SK-N-SH treated with all-trans-retinoic acid at 6 μM for 48 hours (cell line): Measurements from ENCODE around the gene FANCG.

Experiments
- ATAC-seq: fragments of 200-7000 bp; cut with Tn5 transposase; 3 replicates; pipeline ENCODE4 v1.9.1; 2020; ENCODE audit warnings: mild to moderate bottlenecking, moderate library complexity
- ARNTL ChIP-seq: fragments of 450-650 bp; formaldehyde crosslinking; IDR thresholded peaks from 2 replicates; pipeline ENCODE4 v1.5.0; 2020; ENCODE audit warnings: low read depth, mild to moderate bottlenecking, moderate library complexity, borderline replicate concordance
- BACH2 ChIP-seq: fragments of 250-450 bp; sonication (Bioruptor Pico); IDR thresholded peaks from 2 replicates; pipeline ENCODE4 v1.9.0; 2021; ENCODE audit warnings: mild to moderate bottlenecking, borderline replicate concordance
- CSDC2 ChIP-seq: fragments of 250-450 bp; sonication (Bioruptor Pico); IDR thresholded peaks from 2 replicates; pipeline ENCODE4 v1.5.0; 2020; ENCODE audit warnings: mild to moderate bottlenecking, moderate library complexity
- ESRRG ChIP-seq: fragments of 250-450 bp; sonication (Bioruptor Pico); IDR thresholded peaks from 2 replicates; pipeline ENCODE4 v1.6.1; 2021; ENCODE audit warnings: mild to moderate bottlenecking
- ISL1 ChIP-seq: fragments of 250-450 bp; sonication (Bioruptor Pico); IDR thresholded peaks from 2 replicates; pipeline ENCODE4 v2.1.2; 2022; ENCODE audit warnings: mild to moderate bottlenecking, moderate library complexity
- OSR1 ChIP-seq: fragments of 250-450 bp; sonication (Bioruptor Pico); IDR thresholded peaks from 2 replicates; pipeline ENCODE4 v1.8.0; 2022; ENCODE audit warnings: moderate library complexity, mild to moderate bottlenecking, inconsistent platforms
- PPARA ChIP-seq: fragments of 250-450 bp; sonication (Bioruptor Pico); IDR thresholded peaks from 2 replicates; pipeline ENCODE4 v1.5.0; 2020; ENCODE audit warnings: mild to moderate bottlenecking, borderline replicate concordance
- RARB ChIP-seq: fragments of 250-450 bp; sonication (Bioruptor Pico); IDR thresholded peaks from 2 replicates; pipeline ENCODE4 v1.8.0; 2021; ENCODE audit warnings: mild to moderate bottlenecking, moderate library complexity
- SNAI2 ChIP-seq: fragments of 250-450 bp; sonication (Bioruptor Pico); IDR thresholded peaks from 2 replicates; pipeline ENCODE4 v1.5.0; 2020; ENCODE audit warnings: mild to moderate bottlenecking, moderate library complexity
- TCF4 ChIP-seq: fragments of 250-450 bp; sonication (Bioruptor Pico); IDR thresholded peaks from 2 replicates; pipeline ENCODE4 v1.8.0; 2021; ENCODE audit warnings: mild to moderate bottlenecking, moderate library complexity, borderline replicate concordance
- TOX ChIP-seq: fragments of 250-450 bp; sonication (Bioruptor Pico); IDR thresholded peaks from 2 replicates; pipeline ENCODE4 v1.8.0; 2021; ENCODE audit warnings: mild to moderate bottlenecking, moderate library complexity, borderline replicate concordance
- ZC3H10 ChIP-seq: fragments of 250-450 bp; sonication (Bioruptor Pico); IDR thresholded peaks from 2 replicates; pipeline ENCODE4 v1.5.1; 2021; ENCODE audit warnings: mild to moderate bottlenecking, moderate library complexity
- ZFP3 ChIP-seq: fragments of 250-450 bp; sonication (Bioruptor Pico); IDR thresholded peaks from 2 replicates; pipeline ENCODE4 v1.5.0; 2020; ENCODE audit warnings: mild to moderate bottlenecking, moderate library complexity
- ZFP30 ChIP-seq: fragments of 450-650 bp; formaldehyde crosslinking; IDR thresholded peaks from 2 replicates; pipeline ENCODE4 v1.5.0; 2022; ENCODE audit warnings: mild to moderate bottlenecking, moderate library complexity
- ZNF565 ChIP-seq: fragments of 450-650 bp; formaldehyde crosslinking; conservative IDR thresholded peaks from 2 replicates; pipeline ENCODE4 v1.5.0; 2020; ENCODE audit warnings: low read depth, mild to moderate bottlenecking, moderate library complexity
- ZNF70 ChIP-seq: fragments of 450-650 bp; formaldehyde crosslinking; IDR thresholded peaks from 2 replicates; pipeline ENCODE4 v1.5.0; 2020; ENCODE audit warnings: mild to moderate bottlenecking, moderate library complexity
- ZNF8 ChIP-seq: fragments of 450-650 bp; formaldehyde crosslinking; IDR thresholded peaks from 2 replicates; pipeline ENCODE4 v1.5.0; 2020; ENCODE audit warnings: mild to moderate bottlenecking, moderate library complexity
- TF ChIP-seq, protein P1 (sequence below): fragments of 250-450 bp; sonication (Bioruptor Pico); IDR thresholded peaks from 2 replicates; pipeline ENCODE4 v1.5.0; 2020; ENCODE audit warnings: mild to moderate bottlenecking, moderate library complexity
- TF ChIP-seq, protein P2 (sequence below): fragments of 250-450 bp; sonication (Bioruptor Pico); IDR thresholded peaks from 2 replicates; pipeline ENCODE4 v1.5.1; 2020; ENCODE audit warnings: low read depth, mild to moderate bottlenecking, moderate library complexity
- TF ChIP-seq, protein P3 (sequence below): fragments of 250-450 bp; sonication (Bioruptor Pico); IDR thresholded peaks from 2 replicates; pipeline ENCODE4 v1.8.0; 2021; ENCODE audit warnings: low read depth, mild to moderate bottlenecking, moderate library complexity, borderline replicate concordance
- TF ChIP-seq, protein P4 (sequence below): fragments of 250-450 bp; sonication (Bioruptor Pico); IDR thresholded peaks from 2 replicates; pipeline ENCODE4 v1.5.1; 2021; ENCODE audit warnings: mild to moderate bottlenecking, moderate library complexity

Gene FANCG

DNA sequence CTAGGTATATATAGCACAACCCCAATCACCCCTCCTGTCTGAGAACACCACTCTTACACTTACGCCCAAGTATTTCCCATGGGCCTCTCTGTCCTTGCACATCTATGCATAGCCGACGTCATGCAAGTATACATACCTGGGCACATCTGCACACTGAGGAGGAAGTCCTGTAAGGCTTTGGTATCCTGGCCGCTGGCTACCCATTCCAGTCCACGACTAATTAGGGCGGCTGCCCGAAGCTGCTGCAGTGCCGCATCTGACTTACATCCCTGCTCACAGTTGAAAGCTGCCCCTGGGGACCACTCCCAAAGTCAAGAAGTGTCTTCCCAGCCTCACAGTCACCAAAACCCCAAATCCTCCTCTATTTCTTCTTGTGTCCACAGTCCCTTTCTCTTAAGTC, 5.0 kb downstream of the FANCG start:
- TF ChIP-seq CSDC2 (CRISPR knock-in tag) (no peak), PPARA (CRISPR knock-in tag) (no peak), ZFP3 (no peak), TCF4 (CRISPR knock-in tag) (no peak), ZFP30 (CRISPR knock-in tag) (no peak), ESRRG (no peak), RARB (CRISPR knock-in tag) (no peak), ARNTL (CRISPR knock-in tag) (no peak), ISL1 (CRISPR knock-in tag) (no peak), ZNF8 (CRISPR knock-in tag) (no peak), TOX (CRISPR knock-in tag) (no peak)
- TF ChIP-seq, protein P1, sequence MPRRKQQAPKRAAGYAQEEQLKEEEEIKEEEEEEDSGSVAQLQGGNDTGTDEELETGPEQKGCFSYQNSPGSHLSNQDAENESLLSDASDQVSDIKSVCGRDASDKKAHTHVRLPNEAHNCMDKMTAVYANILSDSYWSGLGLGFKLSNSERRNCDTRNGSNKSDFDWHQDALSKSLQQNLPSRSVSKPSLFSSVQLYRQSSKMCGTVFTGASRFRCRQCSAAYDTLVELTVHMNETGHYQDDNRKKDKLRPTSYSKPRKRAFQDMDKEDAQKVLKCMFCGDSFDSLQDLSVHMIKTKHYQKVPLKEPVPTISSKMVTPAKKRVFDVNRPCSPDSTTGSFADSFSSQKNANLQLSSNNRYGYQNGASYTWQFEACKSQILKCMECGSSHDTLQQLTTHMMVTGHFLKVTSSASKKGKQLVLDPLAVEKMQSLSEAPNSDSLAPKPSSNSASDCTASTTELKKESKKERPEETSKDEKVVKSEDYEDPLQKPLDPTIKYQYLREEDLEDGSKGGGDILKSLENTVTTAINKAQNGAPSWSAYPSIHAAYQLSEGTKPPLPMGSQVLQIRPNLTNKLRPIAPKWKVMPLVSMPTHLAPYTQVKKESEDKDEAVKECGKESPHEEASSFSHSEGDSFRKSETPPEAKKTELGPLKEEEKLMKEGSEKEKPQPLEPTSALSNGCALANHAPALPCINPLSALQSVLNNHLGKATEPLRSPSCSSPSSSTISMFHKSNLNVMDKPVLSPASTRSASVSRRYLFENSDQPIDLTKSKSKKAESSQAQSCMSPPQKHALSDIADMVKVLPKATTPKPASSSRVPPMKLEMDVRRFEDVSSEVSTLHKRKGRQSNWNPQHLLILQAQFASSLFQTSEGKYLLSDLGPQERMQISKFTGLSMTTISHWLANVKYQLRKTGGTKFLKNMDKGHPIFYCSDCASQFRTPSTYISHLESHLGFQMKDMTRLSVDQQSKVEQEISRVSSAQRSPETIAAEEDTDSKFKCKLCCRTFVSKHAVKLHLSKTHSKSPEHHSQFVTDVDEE (CRISPR knock-in tag), result no peak
- TF ChIP-seq, protein P2, sequence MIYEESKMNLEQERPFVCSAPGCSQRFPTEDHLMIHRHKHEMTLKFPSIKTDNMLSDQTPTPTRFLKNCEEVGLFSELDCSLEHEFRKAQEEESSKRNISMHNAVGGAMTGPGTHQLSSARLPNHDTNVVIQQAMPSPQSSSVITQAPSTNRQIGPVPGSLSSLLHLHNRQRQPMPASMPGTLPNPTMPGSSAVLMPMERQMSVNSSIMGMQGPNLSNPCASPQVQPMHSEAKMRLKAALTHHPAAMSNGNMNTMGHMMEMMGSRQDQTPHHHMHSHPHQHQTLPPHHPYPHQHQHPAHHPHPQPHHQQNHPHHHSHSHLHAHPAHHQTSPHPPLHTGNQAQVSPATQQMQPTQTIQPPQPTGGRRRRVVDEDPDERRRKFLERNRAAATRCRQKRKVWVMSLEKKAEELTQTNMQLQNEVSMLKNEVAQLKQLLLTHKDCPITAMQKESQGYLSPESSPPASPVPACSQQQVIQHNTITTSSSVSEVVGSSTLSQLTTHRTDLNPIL (CRISPR knock-in tag), result no peak
- TF ChIP-seq, protein P3, sequence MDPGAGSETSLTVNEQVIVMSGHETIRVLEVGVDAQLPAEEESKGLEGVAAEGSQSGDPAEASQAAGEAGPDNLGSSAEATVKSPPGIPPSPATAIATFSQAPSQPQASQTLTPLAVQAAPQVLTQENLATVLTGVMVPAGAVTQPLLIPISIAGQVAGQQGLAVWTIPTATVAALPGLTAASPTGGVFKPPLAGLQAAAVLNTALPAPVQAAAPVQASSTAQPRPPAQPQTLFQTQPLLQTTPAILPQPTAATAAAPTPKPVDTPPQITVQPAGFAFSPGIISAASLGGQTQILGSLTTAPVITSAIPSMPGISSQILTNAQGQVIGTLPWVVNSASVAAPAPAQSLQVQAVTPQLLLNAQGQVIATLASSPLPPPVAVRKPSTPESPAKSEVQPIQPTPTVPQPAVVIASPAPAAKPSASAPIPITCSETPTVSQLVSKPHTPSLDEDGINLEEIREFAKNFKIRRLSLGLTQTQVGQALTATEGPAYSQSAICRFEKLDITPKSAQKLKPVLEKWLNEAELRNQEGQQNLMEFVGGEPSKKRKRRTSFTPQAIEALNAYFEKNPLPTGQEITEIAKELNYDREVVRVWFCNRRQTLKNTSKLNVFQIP (CRISPR knock-in tag), result no peak

DNA sequence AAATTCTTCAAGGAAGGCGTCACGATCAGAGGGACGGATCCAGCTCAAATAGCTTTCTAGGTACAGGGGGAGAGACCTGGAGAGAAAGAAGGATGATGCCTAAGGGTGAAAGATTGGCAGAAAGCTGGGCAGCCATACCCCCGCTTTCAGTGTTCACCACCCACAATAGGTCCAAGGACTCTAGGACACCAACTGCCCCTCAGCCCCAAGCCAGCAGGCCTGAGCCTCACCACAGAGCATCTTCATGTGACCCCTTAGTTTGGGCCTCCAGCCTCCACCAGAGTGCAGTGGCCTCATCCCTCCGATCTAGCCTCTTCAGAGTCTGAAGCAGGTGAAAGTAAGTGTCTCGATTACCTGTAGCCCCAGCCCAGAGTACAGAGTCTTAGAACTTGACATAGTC, 5.6 kb downstream of the FANCG start:
- no peak for TF ChIP-seq ESRRG
- TF ChIP-seq TOX (CRISPR knock-in tag), result no peak
- TF ChIP-seq ZFP3, result no peak
- TF ChIP-seq, protein P3 (CRISPR knock-in tag), result no peak
- TF ChIP-seq ZNF70 (CRISPR knock-in tag), result no peak
- TF ChIP-seq ISL1 (CRISPR knock-in tag), result no peak
- TF ChIP-seq PPARA (CRISPR knock-in tag), result no peak
- no peak for TF ChIP-seq TCF4 (CRISPR knock-in tag)
- no peak for TF ChIP-seq BACH2 (CRISPR knock-in tag)
- TF ChIP-seq, protein P4, sequence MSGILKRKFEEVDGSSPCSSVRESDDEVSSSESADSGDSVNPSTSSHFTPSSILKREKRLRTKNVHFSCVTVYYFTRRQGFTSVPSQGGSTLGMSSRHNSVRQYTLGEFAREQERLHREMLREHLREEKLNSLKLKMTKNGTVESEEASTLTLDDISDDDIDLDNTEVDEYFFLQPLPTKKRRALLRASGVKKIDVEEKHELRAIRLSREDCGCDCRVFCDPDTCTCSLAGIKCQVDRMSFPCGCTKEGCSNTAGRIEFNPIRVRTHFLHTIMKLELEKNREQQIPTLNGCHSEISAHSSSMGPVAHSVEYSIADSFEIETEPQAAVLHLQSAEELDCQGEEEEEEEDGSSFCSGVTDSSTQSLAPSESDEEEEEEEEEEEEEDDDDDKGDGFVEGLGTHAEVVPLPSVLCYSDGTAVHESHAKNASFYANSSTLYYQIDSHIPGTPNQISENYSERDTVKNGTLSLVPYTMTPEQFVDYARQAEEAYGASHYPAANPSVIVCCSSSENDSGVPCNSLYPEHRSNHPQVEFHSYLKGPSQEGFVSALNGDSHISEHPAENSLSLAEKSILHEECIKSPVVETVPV, result no peak
- TF ChIP-seq, protein P1 (CRISPR knock-in tag), result no peak
- TF ChIP-seq ZFP30 (CRISPR knock-in tag), result no peak
- no peak for TF ChIP-seq SNAI2 (CRISPR knock-in tag)
- no peak for TF ChIP-seq OSR1 (CRISPR knock-in tag)
- TF ChIP-seq CSDC2 (CRISPR knock-in tag), result no peak
- TF ChIP-seq ZNF565 (CRISPR knock-in tag), result no peak
- TF ChIP-seq ZNF8 (CRISPR knock-in tag), result no peak
- no peak for TF ChIP-seq ARNTL (CRISPR knock-in tag)
- TF ChIP-seq, protein P2 (CRISPR knock-in tag), result no peak
- TF ChIP-seq ZC3H10 (CRISPR knock-in tag), result no peak

More for the DNA sequence above, 5.0 kb downstream of the FANCG start:
- ATAC-seq, result no peak

More for the DNA sequence above, 5.6 kb downstream of the FANCG start:
- ATAC-seq, result no peak
